Ishikawa (cell line): ENCODE measurements around the gene TTC34.

Source experiments
- CEBPB ChIP-seq: IDR thresholded peaks from 2 replicates; pipeline ENCODE4 v1.6.1; 2012
- CREB1 ChIP-seq: IDR thresholded peaks from 2 replicates; pipeline ENCODE4 v1.6.1; 2012; ENCODE audit warnings: low read depth
- EGR1 ChIP-seq: IDR thresholded peaks from 2 replicates; pipeline ENCODE4 v1.6.1; 2012
- EP300 ChIP-seq: IDR thresholded peaks from 2 replicates; pipeline ENCODE4 v1.6.1; 2012; ENCODE audit warnings: borderline replicate concordance
- FOXM1 ChIP-seq: IDR thresholded peaks from 2 replicates; pipeline ENCODE4 v1.6.1; 2012; ENCODE audit warnings: low read depth, borderline replicate concordance
- REST ChIP-seq: IDR thresholded peaks from 2 replicates; pipeline ENCODE4 v1.6.1; 2012; ENCODE audit warnings: low read depth, mild to moderate bottlenecking
- TCF12 ChIP-seq: IDR thresholded peaks from 2 replicates; pipeline ENCODE4 v1.6.1; 2012; ENCODE audit warnings: low read depth
- TEAD4 ChIP-seq: IDR thresholded peaks from 2 replicates; pipeline ENCODE4 v1.6.1; 2012
- YY1 ChIP-seq: IDR thresholded peaks from 2 replicates; pipeline ENCODE4 v1.6.1; 2012; ENCODE audit warnings: low read depth
- TF ChIP-seq, protein P1 (sequence below): IDR thresholded peaks from 2 replicates; pipeline ENCODE4 v1.6.1; 2012

GRCh38 chr1:2590233-2591141, 211.0 kb downstream of the TTC34 start:
- TF ChIP-seq CEBPB (no peak), CREB1 (no peak), TEAD4 (no peak), EGR1 (no peak), TCF12 (no peak), EP300 (no peak), REST (no peak), FOXM1 (no peak), YY1 (no peak)
- TF ChIP-seq, protein P1, sequence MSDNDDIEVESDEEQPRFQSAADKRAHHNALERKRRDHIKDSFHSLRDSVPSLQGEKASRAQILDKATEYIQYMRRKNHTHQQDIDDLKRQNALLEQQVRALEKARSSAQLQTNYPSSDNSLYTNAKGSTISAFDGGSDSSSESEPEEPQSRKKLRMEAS: no peak
